Uterus (tissue), 2 donors: ENCODE results near the gene IRF6.

Experiments
- CTCF ChIP-seq, 4 experiments: fragments of 200-600 bp in 2 of 4; fragments of 450-650 bp in 2 of 4; sonication (generic) in 2 of 4; IDR thresholded peaks; one replicate each; pipeline ENCODE4 v1.5.1; 2016 to 2019; ENCODE audit warnings: antibody characterized with exemption in 4 of 4, mild to moderate bottlenecking in 2 of 4, moderate library complexity in 1 of 4
- POLR2A ChIP-seq, 2 donors: fragments of 450-650 bp; IDR thresholded peaks; one replicate each; pipeline ENCODE4 v1.6.1; 2016; ENCODE audit warnings: antibody characterized with exemption in 2 of 2, mild to moderate bottlenecking in 1 of 2, moderate library complexity in 1 of 2

GRCh38 chr1:209831615-209832014 lies 25.7 kb upstream of the IRF6 start:
- no peak for TF ChIP-seq POLR2A (IDR thresholded peaks at IDR 0.05)
- no peak for TF ChIP-seq CTCF (IDR thresholded peaks at IDR 0.05)
